Peyer's patch (tissue), 4 donors: ENCODE data around the gene NTNG2. TPM values are rescaled to one million over a fixed set of nuclear protein-coding genes. Genes with fewer than 3 reads are reported as not detected.

Experiments
- DNase-seq, 3 donors: peaks; one replicate each; pipeline ENCODE4 v3.0.0-alpha.2; 2017 to 2019
- H3K27ac ChIP-seq, 4 donors: fragments of 200-600 bp; sonication (generic); one replicate each; pipeline ENCODE4 v1.5.1; 2016 to 2019
- H3K27me3 ChIP-seq, 2 donors: fragments of 200-600 bp; sonication (generic); one replicate each; pipeline ENCODE4 v1.5.1; 2019
- H3K36me3 ChIP-seq, 3 donors: fragments of 200-600 bp; sonication (generic); one replicate each; pipeline ENCODE4 v1.5.1; 2016 to 2019
- H3K4me1 ChIP-seq, 4 donors: fragments of 200-600 bp; sonication (generic); one replicate each; pipeline ENCODE4 v1.5.1; 2016 to 2019
- H3K4me3 ChIP-seq, 4 donors: fragments of 200-600 bp; sonication (generic); 1 replicate in 3 of 4; 2 replicates in 1 of 4; pipeline ENCODE4 v1.5.1; 2016 to 2019; ENCODE audit warnings: mild to moderate bottlenecking in 1 of 4
- H3K9me3 ChIP-seq, 4 donors: fragments of 200-600 bp; sonication (generic); one replicate each; pipeline ENCODE4 v1.5.1; 2016 to 2019; ENCODE audit warnings: mild to moderate bottlenecking in 1 of 4
- CTCF ChIP-seq, 6 experiments: fragments of 450-650 bp in 4 of 6; fragments of 200-600 bp in 2 of 6; sonication (generic) in 1 of 6; IDR thresholded peaks; one replicate each; pipeline ENCODE4 v1.5.1; 2017 to 2019; ENCODE audit warnings: antibody characterized with exemption in 6 of 6, mild to moderate bottlenecking in 3 of 6, moderate library complexity in 1 of 6
- POLR2A ChIP-seq, 2 donors: fragments of 450-650 bp; IDR thresholded peaks; one replicate each; pipeline ENCODE4 v1.5.1; 2017; ENCODE audit warnings: antibody characterized with exemption in 2 of 2, mild to moderate bottlenecking in 2 of 2, moderate library complexity in 2 of 2
- total RNA-seq, 4 donors: library from RNA; depleted of rRNA; stranded (reverse); fragments of >200 nt; gene quantifications; one replicate each; pipeline ENCODE4 v1.1.0, GENCODE V29; 2016

The NTNG2 gene
- total RNA-seq, 4 donors from 2014 or later: 0.18 to 9.1 (median 1.0) TPM

GRCh38 chr9:132157347-132158116 is 4.3 kb upstream of the NTNG2 start:
- H3K27me3 ChIP-seq: peaks cover 0 to 11% of the 10 kb centered on the region in 2 donors
- H3K36me3 ChIP-seq: no peaks in the 10 kb centered on the region
- DNase-seq: no peak
- no peak overlapping the region for H3K4me3 ChIP-seq
- TF ChIP-seq POLR2A (IDR thresholded peaks at IDR 0.05): no peak
- TF ChIP-seq CTCF (IDR thresholded peaks at IDR 0.05): no peak
- no peak overlapping the region for H3K27ac ChIP-seq
- no peaks in the 10 kb centered on the region for H3K9me3 ChIP-seq
- peaks cover 0 to 11% (median 5%) of the 10 kb centered on the region in 4 donors for H3K4me1 ChIP-seq

GRCh38 chr9:132160802-132161742 is 786 bp upstream of the NTNG2 start:
- no peak for TF ChIP-seq CTCF (IDR thresholded peaks at IDR 0.05)
- no peak for TF ChIP-seq POLR2A (IDR thresholded peaks at IDR 0.05)
- Histone ChIP-seq H3K36me3 (no peaks in the 10 kb centered on the region), H3K4me3 (peak overlapping the region; percentile 48 to 79 (median 62)), H3K4me1 (peaks cover 0 to 33% (median 15%) of the 10 kb centered on the region in 4 donors), H3K9me3 (no peaks in the 10 kb centered on the region), H3K27ac (peak overlapping the region in 2 of 4 donors; percentile 5 to 42), H3K27me3 (peaks cover 0 to 30% of the 10 kb centered on the region in 2 donors)
- DNase-seq: peak in 2 of 3 donors; percentile 51 to 75

GRCh38 chr9:132162764-132163456 is 1.1 kb downstream of the NTNG2 start:
- no peak overlapping the region for H3K27ac ChIP-seq
- no peaks in the 10 kb centered on the region for H3K9me3 ChIP-seq
- TF ChIP-seq CTCF (IDR thresholded peaks at IDR 0.05) (no peak), POLR2A (IDR thresholded peaks at IDR 0.05) (no peak)
- H3K4me3 ChIP-seq: peak overlapping the region; percentile 48 to 79 (median 62)
- H3K36me3 ChIP-seq: no peaks in the 10 kb centered on the region
- H3K27me3 ChIP-seq: peaks cover 0 to 30% of the 10 kb centered on the region in 2 donors
- H3K4me1 ChIP-seq: peaks cover 0 to 33% (median 15%) of the 10 kb centered on the region in 4 donors
- DNase-seq: no peak

GRCh38 chr9:132163457-132163875 is 1.6 kb downstream of the NTNG2 start:
- no peak for DNase-seq
- Histone ChIP-seq H3K27me3 (peaks cover 0 to 30% of the 10 kb centered on the region in 2 donors), H3K4me3 (peak overlapping the region in 3 of 4 donors; percentile 53 to 79 (median 72)), H3K27ac (no peak overlapping the region), H3K36me3 (no peaks in the 10 kb centered on the region), H3K9me3 (no peaks in the 10 kb centered on the region), H3K4me1 (peaks cover 0 to 33% (median 15%) of the 10 kb centered on the region in 4 donors)
- TF ChIP-seq POLR2A (IDR thresholded peaks at IDR 0.05) (no peak), CTCF (IDR thresholded peaks at IDR 0.05) (no peak)
